Thymus (tissue), 11 donors: Measurements from ENCODE around the gene SGK1. TPM values are rescaled to one million over a fixed set of nuclear protein-coding genes. Genes with fewer than 3 reads are reported as not detected.

Experiments used
- DNase-seq, 9 donors: peaks; one replicate each; pipeline ENCODE4 v3.0.0-alpha.2; 2013; ENCODE audit warnings: low spot score in 9 of 9, low read depth in 6 of 9, missing footprints in 1 of 9
- H3K27ac ChIP-seq, 2 donors: one replicate each; pipeline ENCODE4 v1.5.1; 2013; ENCODE audit warnings: control low read depth in 1 of 2, low read depth in 1 of 2, low read length in 1 of 2, mild to moderate bottlenecking in 1 of 2, moderate library complexity in 1 of 2
- H3K27me3 ChIP-seq, 2 donors: one replicate each; pipeline ENCODE4 v1.5.1; 2013; ENCODE audit warnings: low read length in 1 of 2; ENCODE audit not compliant: control insufficient read depth in 2 of 2, insufficient read depth in 1 of 2
- H3K36me3 ChIP-seq, 2 donors: one replicate each; pipeline ENCODE4 v1.5.1; 2013; ENCODE audit warnings: low read length in 1 of 2, mild to moderate bottlenecking in 1 of 2, moderate library complexity in 1 of 2; ENCODE audit not compliant: control insufficient read depth in 2 of 2, insufficient read depth in 2 of 2
- H3K4me1 ChIP-seq, 2 donors: one replicate each; pipeline ENCODE4 v1.5.1; 2013; ENCODE audit warnings: low read length in 2 of 2; ENCODE audit not compliant: control insufficient read depth in 2 of 2, insufficient read depth in 2 of 2
- H3K4me3 ChIP-seq, 2 donors: one replicate each; pipeline ENCODE4 v1.5.1; 2013; ENCODE audit warnings: low read length in 2 of 2, control low read depth in 1 of 2, mild to moderate bottlenecking in 1 of 2
- H3K9me3 ChIP-seq, 2 donors: one replicate each; pipeline ENCODE4 v1.5.1; 2013; ENCODE audit warnings: low read length in 1 of 2, mild to moderate bottlenecking in 1 of 2; ENCODE audit not compliant: control insufficient read depth in 2 of 2, insufficient read depth in 1 of 2
- WGBS: extraction: QIAGEN DNeasy Blood & Tissue Kit; methylation state at CpG from one replicate; pipeline ENCODE4 v1.1.7; 2013; 5-methylcytosine and 5-hydroxymethylcytosine counted together
- polyA plus RNA-seq: library from polyadenylated mRNA; stranded (reverse); fragments of 200-250 nt; gene quantifications from one replicate; pipeline ENCODE4 v1.2.3, GENCODE V29; 2013
- total RNA-seq: library from RNA; stranded (reverse); fragments of 120-200 nt; gene quantifications from one replicate; pipeline ENCODE4 v1.2.4, GENCODE V29; 2013
- donor health status: healthy.

The SGK1 gene
- total and polyA plus RNA-seq, 2 donors: 44.8 to 183 TPM

- no peaks in the 10 kb centered on the region for H3K9me3 ChIP-seq
- peaks cover 4 to 6% of the 10 kb centered on the region in 2 donors for H3K36me3 ChIP-seq
- H3K27me3 ChIP-seq: peaks cover 14 to 32% of the 10 kb centered on the region in 2 donors
- peak in 2 of 9 donors; percentile 18 to 22 for DNase-seq
- peaks cover 16 to 34% of the 10 kb centered on the region in 2 donors for H3K4me1 ChIP-seq
- 36% methylated on average over 10 of the region's 10 CpGs for WGBS
- H3K4me3 ChIP-seq: peak overlapping the region; percentile 47 to 65
- H3K27ac ChIP-seq: peak overlapping the region; percentile 48 to 86
Measured at GRCh38 chr6:134177753-134178160, 140.2 kb downstream of the SGK1 start.

- Histone ChIP-seq H3K9me3 (no peaks in the 10 kb centered on the region), H3K4me3 (peak overlapping the region in 1 of 2 donors; percentile 65), H3K27me3 (peaks cover 14 to 32% of the 10 kb centered on the region in 2 donors), H3K36me3 (peaks cover 9 to 12% of the 10 kb centered on the region in 2 donors), H3K27ac (no peak overlapping the region), H3K4me1 (peaks cover 21 to 39% of the 10 kb centered on the region in 2 donors)
- 87% methylated on average over 1 of the region's 1 CpG for WGBS
- DNase-seq: peak in 1 of 9 donors; percentile 22
Measured at GRCh38 chr6:134177236-134177635, 140.7 kb downstream of the SGK1 start.

GRCh38 chr6:134176264-134176975 lies 141.5 kb downstream of the SGK1 start:
- WGBS: 26% methylated on average over 35 of the region's 35 CpGs
- peaks cover 14 to 20% of the 10 kb centered on the region in 2 donors for H3K36me3 ChIP-seq
- peak overlapping the region; percentile 59 to 79 for H3K27ac ChIP-seq
- H3K9me3 ChIP-seq: no peaks in the 10 kb centered on the region
- DNase-seq: peak in 3 of 9 donors; percentile 8 to 41 (median 25)
- peaks cover 14 to 32% of the 10 kb centered on the region in 2 donors for H3K27me3 ChIP-seq
- H3K4me1 ChIP-seq: peaks cover 21 to 40% of the 10 kb centered on the region in 2 donors
- peak overlapping the region; percentile 65 to 68 for H3K4me3 ChIP-seq

GRCh38 chr6:134175532-134176263 lies 142.2 kb downstream of the SGK1 start:
- WGBS: 1% methylated on average over 44 of the region's 44 CpGs
- peaks cover 21 to 27% of the 10 kb centered on the region in 2 donors for H3K36me3 ChIP-seq
- DNase-seq: peak in 2 of 9 donors; percentile 37 to 63
- H3K9me3 ChIP-seq: no peaks in the 10 kb centered on the region
- H3K4me3 ChIP-seq: peak overlapping the region; percentile 65 to 68
- H3K4me1 ChIP-seq: peaks cover 21 to 40% of the 10 kb centered on the region in 2 donors
- peak overlapping the region; percentile 79 to 94 for H3K27ac ChIP-seq
- peaks cover 14 to 32% of the 10 kb centered on the region in 2 donors for H3K27me3 ChIP-seq

GRCh38 chr6:134174672-134175531 lies 143.0 kb downstream of the SGK1 start:
- peak overlapping the region; percentile 88 to 94 for H3K27ac ChIP-seq

GRCh38 chr6:134173936-134174671 lies 143.8 kb downstream of the SGK1 start:
- DNase-seq: peak in 8 of 9 donors; percentile 80 to 93 (median 88)
- H3K4me1 ChIP-seq: peaks cover 21 to 46% of the 10 kb centered on the region in 2 donors
- peaks cover 30 to 39% of the 10 kb centered on the region in 2 donors for H3K36me3 ChIP-seq
- WGBS: under 1% methylated on average over 21 of the region's 21 CpGs
- H3K4me3 ChIP-seq: peak overlapping the region; percentile 65 to 68
- H3K27me3 ChIP-seq: peaks cover 14 to 32% of the 10 kb centered on the region in 2 donors
- peak overlapping the region; percentile 85 to 88 for H3K27ac ChIP-seq
- H3K9me3 ChIP-seq: no peaks in the 10 kb centered on the region

More at GRCh38 chr6:134174672-134175531, 143.0 kb downstream of the SGK1 start:
- Histone ChIP-seq H3K4me3 (peak overlapping the region; percentile 65 to 68), H3K27me3 (peaks cover 14 to 32% of the 10 kb centered on the region in 2 donors), H3K9me3 (no peaks in the 10 kb centered on the region), H3K4me1 (peaks cover 21 to 44% of the 10 kb centered on the region in 2 donors), H3K36me3 (peaks cover 26 to 35% of the 10 kb centered on the region in 2 donors)
- peak; percentile 84 to 96 (median 88) for DNase-seq
- under 1% methylated on average over 100 of the region's 100 CpGs for WGBS

GRCh38 chr6:134173366-134173725 lies 144.6 kb downstream of the SGK1 start:
- H3K4me1 ChIP-seq: peaks cover 18 to 42% of the 10 kb centered on the region in 2 donors
- no peaks in the 10 kb centered on the region for H3K9me3 ChIP-seq
- H3K36me3 ChIP-seq: peaks cover 36 to 44% of the 10 kb centered on the region in 2 donors
- DNase-seq: no peak
- WGBS: 85% methylated on average over 4 of the region's 4 CpGs
- no peak overlapping the region for H3K27ac ChIP-seq
- H3K4me3 ChIP-seq: peak overlapping the region; percentile 65 to 68
- H3K27me3 ChIP-seq: peaks cover 14 to 32% of the 10 kb centered on the region in 2 donors
